ENCODE results near the gene DDR1.
A peak's percentile ranks its signal among the peaks of the same experiment; 100 is the strongest.
"Not testable (repeated sequence)": the region's sequence is repeated elsewhere in the genome, so short reads cannot be mapped to it uniquely, and the experiment has no call there.

Gene DDR1

DNA sequence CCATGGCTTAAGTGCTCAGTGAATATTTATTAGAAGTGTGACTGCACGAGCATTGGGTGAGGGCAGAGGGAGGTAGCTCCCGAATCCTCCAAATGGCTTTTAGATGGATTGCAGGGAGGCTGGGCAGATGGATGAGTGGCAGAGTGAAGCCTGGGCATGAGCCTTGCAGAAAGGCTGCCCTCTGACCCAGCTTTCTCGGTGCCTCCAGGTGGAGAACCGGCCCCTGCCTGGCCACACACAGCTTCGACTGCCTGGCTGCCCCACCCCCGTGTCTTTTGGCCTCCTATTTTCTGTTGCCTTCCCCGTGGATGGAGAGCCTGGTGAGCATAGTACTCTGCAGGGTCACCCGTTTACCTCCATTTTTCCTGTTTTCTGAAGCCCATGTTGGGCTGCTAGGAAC lies 33.2 kb downstream of the DDR1 start:
- DNase-seq (ENCODE audit: low spot score): no peak

DNA sequence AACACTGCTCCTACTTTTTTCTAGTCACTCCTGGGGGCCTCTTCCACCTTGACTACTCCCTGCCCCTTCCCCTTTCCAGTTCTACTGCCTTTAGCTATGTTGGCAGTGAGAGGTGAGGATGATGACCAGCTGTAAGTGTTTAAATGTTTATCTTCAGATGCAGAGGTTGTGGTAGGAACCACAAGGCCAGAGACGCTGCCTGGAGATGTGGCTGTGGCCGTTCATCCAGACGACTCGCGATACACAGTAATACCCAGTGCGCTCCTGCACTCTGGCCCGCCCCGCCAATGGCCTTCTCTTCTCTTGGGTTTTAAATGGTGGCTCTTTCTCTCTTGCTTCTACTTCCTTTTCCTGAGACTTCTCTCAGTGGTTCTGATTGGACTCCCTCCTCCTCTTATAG lies 34.4 kb downstream of the DDR1 start:
- no peak for DNase-seq (ENCODE audit: low spot score)

DNA sequence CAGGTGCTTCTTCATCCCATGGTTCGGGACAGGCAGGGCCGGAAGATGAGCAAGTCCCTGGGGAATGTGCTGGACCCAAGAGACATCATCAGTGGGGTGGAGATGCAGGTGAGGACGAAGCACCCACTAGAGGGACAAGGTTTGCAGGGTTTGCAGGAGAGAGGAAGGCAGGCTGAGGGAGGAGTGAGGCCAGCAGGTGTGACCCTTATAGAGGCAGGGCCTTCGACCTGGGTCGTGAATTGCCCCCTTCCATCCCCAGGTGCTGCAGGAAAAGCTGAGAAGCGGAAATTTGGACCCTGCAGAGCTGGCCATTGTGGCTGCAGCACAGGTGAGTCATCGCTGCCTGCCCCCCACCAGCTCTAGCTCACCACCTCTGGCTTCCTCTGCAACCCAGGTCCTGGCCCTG lies 38.1 kb downstream of the DDR1 start:
- no peak for DNase-seq (ENCODE audit: low spot score)

DNA sequence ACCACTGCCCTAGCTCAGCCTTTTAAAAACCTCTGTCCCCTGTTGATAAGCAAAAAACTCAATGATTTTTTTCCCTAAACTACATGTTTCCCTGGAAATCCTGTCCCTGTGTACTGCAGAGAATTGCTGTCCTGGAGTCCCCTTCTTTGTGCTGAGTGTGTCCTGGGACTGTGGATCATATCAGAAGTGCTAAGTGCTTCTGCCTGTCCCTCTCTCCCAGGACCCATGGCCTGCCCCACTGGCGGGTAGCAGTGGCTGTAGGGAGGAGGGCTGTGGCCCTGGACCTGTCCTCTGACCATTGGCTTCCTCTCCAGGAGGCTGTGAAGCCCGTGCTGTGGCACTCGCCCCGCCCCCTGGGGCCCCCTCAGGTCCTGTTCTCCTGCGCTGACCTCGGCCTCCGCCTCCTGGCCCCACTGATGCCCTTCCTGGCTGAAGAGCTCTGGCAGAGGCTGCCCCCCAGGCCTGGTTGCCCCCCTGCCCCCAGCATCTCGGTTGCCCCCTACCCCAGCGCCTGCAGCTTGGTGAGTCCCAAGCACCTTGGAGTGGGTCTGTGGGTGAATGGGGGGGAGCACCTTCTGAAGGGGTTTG lies 39.8 kb downstream of the DDR1 start:
- not testable (repeated sequence) for DNase-seq (ENCODE audit: low spot score)

DNA sequence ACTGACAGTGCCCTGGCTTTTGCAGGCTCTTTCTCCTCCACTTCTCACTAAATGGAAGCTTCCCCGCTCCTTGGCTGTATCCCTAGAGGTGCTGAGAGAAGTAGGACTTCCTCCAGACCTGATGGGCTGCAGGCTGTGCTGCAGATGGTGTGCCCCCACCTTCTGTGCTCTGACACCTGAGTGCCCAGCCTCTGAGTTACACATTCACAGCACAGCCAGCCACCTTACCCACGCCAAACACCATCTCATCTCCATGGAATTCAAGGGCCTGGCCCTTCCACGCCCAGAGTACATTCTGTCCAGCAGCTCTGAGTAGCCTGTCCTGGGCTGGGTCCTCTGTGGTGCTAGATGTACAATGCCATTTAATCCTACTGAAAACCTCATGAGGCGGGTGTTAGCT lies 42.3 kb downstream of the DDR1 start:
- DNase-seq (ENCODE audit: low spot score): no peak

DNA sequence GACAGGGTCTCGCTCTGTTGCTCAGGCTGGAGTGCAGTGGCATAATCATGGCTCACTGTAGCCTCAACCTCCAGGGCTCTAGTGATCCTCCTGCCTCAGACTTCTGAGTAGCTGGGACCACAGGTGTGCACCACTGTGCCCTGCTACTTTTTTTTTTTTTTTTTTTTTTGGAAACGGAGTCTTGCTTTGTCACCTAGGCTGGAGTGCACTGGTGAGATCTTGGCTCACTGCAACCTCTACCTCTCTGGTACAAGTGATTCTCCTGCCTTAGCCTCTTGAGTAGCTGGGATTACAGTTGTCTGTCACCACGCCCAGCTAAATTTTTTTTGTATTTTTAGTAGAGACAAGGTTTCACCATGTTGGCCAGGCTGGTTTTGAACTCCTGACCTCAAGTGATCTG lies 42.8 kb downstream of the DDR1 start:
- not testable (repeated sequence) for DNase-seq (ENCODE audit: low spot score)

DNA sequence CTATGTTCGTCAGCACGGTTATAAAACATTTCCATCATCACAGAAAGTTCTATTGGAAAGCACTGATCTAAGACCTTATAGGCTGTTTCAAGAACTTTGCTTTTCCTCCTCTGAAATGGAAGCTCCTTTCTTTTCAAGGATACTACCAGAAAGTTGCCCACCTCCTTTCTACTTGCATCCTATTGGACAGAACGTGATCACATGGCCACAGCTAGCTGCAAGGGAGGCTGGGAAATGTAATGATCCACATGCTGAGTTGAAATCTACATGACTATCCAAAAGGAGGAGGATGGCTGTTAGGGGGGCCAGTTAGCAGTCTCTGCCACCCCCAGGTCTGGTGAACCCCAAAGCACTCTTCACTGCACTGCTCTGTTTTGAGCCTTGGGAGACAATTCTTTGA lies 44.4 kb downstream of the DDR1 start:
- no peak for DNase-seq (ENCODE audit: low spot score)

DNA sequence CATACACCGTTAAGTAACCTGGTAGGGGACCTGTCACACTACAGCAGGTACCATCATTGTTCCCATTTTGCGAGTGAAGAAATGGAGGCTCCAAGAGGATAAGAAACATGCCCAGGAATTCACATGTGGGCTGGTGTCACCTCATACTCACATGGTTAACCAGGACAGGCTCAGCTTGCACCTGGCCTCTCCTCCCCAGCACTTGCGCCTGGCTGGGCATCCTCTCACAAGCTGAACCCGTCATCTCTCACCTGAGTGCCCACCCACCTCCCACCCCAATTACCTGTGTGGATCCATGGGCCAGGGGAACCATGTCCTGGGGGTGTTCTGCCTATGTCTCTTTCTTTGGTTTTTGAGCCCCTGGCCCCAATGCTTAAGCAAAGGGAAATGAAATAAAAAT lies 46.2 kb downstream of the DDR1 start:
- DNase-seq (ENCODE audit: low spot score): no peak

DNA sequence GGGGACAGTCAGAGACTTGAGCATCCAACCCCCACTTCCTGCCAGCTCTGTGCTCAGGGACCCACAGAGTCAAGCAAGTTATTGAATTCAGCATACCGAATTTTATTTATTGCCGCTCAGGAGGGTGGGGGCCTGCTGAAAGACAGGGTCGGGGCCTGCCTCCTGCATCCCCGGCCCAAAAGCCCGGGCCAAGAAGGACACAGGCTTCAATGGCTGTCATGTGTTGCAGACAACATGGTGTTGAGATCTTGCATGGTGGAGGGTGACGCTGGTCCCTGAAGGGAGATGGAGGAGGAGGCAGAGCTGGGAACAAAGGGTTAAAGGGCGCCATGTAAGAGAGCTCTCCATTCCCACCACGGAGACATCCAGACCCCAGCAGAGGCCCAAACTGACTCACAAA lies 47.0 kb downstream of the DDR1 start:
- DNase-seq (ENCODE audit: low spot score): no peak

DNA sequence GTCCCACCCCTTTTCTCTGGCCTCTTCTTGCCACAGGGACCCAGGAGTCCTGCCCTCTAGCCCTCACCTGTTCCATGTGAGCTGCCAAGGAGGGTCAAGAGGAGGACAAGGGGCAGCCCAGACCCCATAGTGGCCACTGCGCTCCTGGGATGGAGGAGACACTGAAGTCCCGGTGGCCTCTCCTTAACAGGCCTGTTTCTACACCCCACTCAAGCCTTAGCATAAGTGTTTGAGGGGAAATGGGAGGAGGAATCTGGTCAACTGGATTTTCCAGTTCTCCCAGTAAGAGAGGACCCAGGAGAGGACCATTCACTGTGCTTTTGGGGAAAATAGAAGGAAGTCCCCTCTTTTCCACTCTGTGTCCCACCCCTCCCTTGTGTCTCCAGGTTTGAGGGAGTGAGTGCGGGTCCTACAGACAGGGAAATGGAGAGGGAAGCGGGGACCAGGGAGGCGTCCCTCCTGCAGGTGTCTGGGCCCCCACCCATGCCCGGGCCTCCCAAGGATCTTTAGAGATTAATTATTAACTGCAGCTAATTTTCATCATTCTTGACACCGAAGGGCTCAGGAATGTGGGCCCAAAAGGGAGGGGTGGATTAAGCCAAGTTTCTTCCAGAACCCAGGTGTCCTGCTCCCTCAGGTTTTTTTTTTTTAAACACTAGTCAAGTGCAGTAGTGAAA lies 47.8 kb downstream of the DDR1 start, which contains the start of gene SFTA2:
TSS of gene SFTA2 (minus strand) at position 202 of the 677 bp plus-strand sequence. CDS start at position 128, 74 bp downstream.
- no peak for DNase-seq (ENCODE audit: low spot score)

DNA sequence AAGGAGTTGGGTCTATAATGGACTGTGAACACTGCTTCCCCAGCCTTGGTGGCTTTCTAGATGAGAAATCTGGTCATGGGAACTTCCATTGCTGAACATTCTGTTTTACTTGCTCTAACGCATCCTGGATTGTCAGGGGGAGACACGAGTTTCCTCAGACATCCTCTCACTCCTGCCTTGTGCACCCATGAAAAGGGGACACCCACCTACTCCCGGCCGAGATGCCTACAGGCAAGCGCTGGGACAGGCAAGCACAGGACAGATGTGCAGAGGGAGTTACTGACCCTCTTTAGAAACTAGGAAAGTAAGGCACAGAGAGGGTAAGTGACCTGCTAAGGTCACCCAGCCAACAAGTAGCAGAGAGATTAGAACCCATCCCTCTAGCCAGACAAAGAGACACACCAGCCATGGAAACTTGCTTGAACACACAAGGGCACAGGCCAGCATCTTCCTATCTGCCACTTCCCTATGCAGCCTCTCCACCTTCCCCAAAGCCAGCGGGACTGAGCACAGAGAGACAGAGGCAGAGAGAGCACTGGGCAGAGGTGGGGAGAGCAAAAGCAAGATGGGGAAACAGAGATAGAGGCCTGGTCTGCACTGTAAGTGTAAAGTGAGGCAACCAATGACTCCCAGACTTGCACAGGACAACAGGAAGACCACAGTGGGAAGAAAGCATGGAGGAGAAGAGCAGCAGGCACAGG lies 48.5 kb downstream of the DDR1 start:
- DNase-seq (ENCODE audit: low spot score): no peak

DNA sequence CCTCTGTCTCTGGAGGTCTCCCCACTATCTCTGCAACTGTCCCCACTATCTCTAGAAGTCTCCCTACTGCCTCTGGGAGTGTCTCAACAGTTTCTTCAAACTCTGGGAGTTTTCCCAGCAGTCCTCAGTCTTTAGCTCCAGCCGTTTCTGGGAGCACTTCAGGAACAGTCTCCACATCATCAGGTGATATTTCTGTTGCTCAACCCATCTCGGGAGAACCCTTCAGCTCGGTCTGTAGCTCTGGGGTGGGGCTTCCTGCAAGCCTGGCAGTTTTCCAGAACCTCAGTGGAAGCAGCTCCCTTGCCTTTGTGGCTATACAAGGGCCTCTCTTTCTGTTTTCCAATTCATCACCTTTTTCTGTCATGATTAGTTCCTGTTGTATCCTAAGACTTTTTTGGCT lies 50.7 kb downstream of the DDR1 start:
- DNase-seq (ENCODE audit: low spot score): no peak

DNA sequence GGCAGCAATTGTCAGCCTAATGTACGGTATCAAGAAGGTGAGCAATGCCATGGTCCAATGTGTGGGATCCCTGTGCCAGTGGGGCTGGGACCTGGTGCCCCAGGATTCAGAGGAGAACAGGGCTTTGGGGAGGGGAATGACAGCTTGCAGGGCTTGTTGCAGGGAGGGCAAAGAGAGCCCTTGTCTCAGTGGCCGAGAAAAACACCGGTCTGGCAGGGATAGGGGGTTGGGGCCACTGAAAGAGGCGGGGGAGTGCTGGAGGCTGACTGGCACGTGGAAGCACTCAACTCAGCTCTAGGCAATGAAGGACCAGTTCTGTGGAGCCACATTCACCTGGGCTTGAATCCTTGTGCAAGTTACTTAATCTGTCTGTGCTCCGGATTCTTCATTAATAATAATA lies 52.9 kb downstream of the DDR1 start:
- DNase-seq (ENCODE audit: low spot score): no peak

DNA sequence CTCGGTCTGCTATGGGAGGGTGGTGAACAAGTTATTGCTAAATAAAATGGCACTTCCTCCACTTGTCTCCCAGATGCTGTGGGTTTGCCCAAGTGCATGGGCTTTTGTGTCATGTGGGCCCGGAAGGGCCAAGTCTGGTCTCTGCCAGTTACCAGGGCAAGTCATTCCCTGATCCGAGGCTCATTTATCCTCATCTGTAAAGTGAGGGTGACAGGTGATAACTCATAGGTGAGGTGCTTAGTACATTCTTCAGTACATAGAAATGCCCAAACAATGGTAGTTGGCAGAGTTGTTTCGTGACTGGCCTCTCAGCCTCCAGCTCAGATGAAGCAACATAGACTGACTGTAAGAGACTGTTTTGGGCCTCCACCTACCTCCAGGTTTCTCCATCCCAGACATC lies 54.4 kb downstream of the DDR1 start:
- no peak for DNase-seq (ENCODE audit: low spot score)

DNA sequence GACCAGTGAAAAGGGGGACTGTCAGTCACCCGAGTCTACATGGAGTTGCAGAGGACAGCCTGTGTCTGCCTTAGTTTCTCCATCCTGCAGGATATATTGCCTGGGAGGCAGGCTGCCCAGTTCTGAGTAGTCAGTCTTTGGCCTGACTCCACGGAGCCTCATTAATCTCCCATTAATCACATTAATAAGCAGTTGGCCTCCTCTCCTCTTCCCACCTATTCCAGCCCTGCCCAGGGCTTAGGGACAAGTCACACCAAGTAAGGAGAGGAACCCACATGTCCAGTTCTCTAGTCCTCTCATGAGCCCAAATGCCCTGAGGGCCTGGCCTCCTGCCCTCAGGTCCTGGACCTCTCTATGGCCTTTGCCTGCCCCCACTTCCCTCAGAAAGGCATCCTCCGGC lies 55.2 kb downstream of the DDR1 start:
- DNase-seq (ENCODE audit: low spot score): peak; percentile 18

DNA sequence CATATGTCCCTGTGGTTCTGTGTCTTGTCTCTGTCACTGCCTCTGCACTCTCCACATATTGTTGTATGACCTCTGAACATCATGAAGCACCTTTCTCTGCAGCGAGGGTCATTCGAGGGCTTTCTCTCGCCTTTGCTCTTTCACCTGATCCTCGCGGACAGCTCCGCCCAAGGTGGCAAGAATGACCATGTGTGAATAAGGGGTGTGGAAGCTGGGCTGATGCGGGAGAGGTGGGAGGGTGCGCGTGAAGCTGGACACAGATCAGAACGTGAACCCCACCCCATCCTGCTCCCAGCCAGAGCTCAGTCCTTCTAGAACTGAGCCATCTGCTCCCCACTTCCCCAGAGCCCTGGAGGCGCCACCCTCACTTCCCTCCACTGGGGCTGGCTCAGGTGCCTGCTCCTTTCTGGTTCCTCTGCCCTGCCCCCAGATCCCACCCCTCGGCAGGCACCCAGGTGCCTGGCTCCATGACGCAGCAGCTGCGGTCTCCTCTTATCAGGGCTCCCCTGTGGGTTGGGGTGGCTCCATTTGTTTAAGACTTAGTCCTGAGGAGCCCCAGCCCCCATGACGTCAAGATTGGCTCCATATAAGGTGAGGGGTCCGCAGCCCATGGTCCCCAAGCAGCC lies 56.2 kb downstream of the DDR1 start, which contains the start of gene MUCL3:
TSS of gene MUCL3 (plus strand) at position 613 of the 626 bp plus-strand sequence. CDS start 27 bp downstream, outside the sequence.
- no peak for DNase-seq (ENCODE audit: low spot score)

DNA sequence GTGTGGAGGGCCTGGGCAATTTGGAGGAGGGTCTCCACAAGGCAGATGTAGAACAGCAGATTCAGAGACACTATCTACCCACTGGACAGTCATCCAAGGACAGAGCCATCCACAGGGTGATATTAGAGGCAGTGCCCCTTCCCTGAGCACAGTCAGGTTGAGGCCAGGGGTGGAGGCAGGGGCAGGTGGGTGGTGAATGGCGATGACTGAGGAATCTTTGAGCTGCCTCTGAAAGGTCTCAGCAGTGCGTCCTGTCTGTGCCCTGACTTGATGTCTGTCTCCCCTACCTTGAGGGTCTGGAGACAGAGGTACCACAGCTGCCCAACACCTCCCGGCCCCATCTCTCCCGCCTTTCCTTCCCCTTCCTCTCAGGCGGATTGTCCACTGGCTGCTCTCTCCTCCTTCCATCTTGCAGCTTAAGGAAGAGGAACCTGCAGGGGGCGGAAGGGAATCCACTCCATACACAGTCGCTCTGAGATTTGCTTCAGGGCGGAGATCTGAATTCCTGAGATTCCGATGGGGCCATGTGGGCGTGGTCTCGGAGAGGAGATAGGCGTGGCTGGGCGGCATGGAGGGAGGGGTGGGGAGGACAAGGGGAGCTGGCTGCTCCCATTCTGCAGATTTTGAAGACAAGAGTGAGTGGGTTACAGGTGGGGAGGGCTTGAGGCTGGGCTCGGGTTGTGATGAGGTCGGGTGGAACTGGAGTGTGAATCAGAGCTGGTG lies 58.2 kb downstream of the DDR1 start:
- peak; percentile 94 for DNase-seq (ENCODE audit: low spot score)

DNA sequence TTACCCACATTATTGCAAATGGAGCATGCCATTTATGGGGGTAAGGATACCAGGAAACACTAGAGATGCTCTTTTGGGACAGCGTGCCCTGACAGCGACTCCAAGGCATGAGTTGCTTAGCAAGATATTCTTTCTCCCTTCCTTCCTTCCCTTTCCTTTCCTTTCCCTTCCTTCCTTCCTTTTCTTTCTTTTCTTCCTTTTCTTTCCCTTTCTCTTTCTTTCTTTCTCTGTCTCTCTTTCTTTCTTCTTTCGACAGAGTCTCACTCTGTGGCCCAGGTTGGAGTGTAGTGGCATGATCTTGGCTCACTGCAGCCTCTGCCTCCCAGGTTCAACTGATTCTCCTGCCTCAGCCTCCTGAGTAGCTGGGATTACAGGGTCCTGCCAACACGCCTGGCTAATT lies 59.7 kb downstream of the DDR1 start:
- no peak for DNase-seq (ENCODE audit: low spot score)

DNA sequence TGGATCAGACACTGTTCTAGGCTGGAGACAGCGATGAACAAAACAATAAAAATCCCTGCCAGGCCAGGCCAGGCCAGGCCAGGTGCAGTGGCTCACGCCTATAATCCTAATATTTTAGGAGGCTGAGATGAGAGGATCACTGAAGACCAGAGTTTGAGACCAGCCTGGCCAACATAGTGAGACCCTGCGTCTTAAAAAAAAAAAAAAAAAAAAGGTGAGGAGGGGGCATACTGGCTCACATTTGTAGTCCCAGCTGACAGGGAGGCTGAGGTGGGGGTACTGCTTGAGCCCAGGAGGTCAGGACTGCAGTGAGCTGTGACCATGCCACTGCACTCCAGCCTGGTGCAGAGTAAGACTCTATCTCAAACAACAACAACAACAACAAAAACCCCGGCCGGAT lies 61.0 kb downstream of the DDR1 start:
- DNase-seq (ENCODE audit: low spot score): no peak

DNA sequence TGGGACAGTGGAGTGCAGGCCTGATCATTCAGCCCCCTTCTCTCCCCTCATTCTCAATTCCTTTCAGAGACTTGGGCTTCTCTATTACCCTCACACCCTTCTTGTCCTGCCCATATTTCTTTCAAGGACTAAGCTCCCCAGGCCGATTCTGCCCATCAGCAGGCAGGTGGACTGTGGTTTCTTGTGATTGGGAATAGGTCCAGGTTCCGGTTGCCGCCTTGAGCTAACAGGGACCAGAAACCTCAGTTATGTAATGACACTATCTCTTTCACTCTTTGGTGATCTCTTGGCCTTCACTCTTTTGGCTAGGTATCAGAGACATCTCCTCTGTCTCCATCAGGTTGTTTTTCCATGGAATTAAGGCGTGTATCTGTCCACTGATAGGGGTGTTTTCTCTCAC lies 62.9 kb downstream of the DDR1 start:
- DNase-seq (ENCODE audit: low spot score): no peak

DNA sequence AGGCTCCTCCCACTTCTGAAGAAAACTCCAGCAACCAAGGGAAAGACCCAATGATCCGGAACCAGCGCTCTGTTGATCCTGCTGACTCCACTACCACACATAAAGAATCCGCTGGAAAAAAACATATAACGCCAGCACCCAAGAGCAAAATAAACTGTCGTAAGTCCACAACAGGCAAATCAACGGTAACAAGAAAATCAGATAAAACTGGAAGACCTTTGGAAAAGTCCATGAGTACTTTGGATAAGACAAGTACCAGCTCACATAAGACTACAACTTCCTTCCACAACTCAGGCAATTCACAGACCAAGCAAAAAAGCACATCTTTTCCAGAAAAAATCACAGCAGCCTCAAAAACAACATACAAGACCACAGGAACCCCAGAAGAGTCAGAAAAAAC lies 64.5 kb downstream of the DDR1 start:
- no peak for DNase-seq (ENCODE audit: low spot score)
